ENCODE results near the gene GANAB.

The GANAB gene

GRCh38 chr11:62602141-62603071 lies 44.0 kb downstream of the GANAB start:
- TF ChIP-seq GATA2 (IDR thresholded peaks at IDR 0.05; ENCODE audit: low read depth, low read length) (no peak), GATA3 (IDR thresholded peaks at IDR 0.05; ENCODE audit: low read depth, low read length) (no peak)

GRCh38 chr11:62601372-62602140 lies 44.9 kb downstream of the GANAB start, which contains the start of gene MTA2:
MTA2 (minus strand) TSS chr11:62601865; CDS start chr11:62601450, 415 bp downstream.
- TF ChIP-seq GATA3 (IDR thresholded peaks at IDR 0.05; ENCODE audit: low read depth, low read length) = no peak
- TF ChIP-seq GATA2 (IDR thresholded peaks at IDR 0.05; ENCODE audit: low read depth, low read length) = no peak

DNA sequence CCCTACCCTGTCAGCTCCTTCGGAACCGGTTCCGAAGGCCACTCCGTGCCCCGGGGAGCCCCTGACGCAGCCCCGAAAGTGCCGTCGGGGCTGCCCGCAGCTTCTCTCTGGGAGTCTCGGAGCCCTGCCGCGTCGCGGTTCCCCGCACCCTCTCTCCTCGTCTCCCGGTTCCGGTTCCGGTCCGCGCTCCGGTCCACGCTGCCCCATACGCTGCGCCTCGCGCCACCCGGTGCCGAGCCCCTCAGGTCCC lies 45.4 kb downstream of the GANAB start:
- TF ChIP-seq GATA3 (IDR thresholded peaks at IDR 0.05; ENCODE audit: low read depth, low read length) (no peak), GATA2 (IDR thresholded peaks at IDR 0.05; ENCODE audit: low read depth, low read length) (no peak)

- TF ChIP-seq GATA2 (IDR thresholded peaks at IDR 0.05; ENCODE audit: low read depth, low read length) (no peak), GATA3 (IDR thresholded peaks at IDR 0.05; ENCODE audit: low read depth, low read length) (no peak)
These were observed 45.9 kb downstream of the GANAB start for GRCh38 chr11:62600367-62601121.

DNA sequence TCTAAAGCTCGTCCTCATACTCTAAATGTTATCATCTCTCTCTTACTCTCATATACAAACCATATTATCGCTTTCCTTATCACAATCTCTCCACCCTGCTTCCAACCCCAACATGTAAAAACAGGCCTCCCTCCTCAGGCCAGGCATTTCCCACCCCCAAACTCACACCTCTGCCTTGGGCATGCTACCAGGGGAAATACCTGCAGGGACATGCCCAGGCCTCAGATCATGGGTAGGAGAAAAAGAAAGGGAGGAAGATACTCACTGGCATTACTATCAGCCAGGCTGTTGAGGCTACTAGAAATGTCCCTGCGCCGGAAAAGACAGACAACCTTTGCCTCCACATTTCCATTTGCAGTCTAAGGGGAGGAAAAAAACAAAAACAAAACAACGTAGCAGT lies 46.5 kb downstream of the GANAB start:
- no peak for TF ChIP-seq GATA3 (IDR thresholded peaks at IDR 0.05; ENCODE audit: low read depth, low read length)
- no peak for TF ChIP-seq GATA2 (IDR thresholded peaks at IDR 0.05; ENCODE audit: low read depth, low read length)

GRCh38 chr11:62599069-62599696 lies 47.2 kb downstream of the GANAB start:
- TF ChIP-seq GATA3 (IDR thresholded peaks at IDR 0.05; ENCODE audit: low read depth, low read length) = no peak
- no peak for TF ChIP-seq GATA2 (IDR thresholded peaks at IDR 0.05; ENCODE audit: low read depth, low read length)

DNA sequence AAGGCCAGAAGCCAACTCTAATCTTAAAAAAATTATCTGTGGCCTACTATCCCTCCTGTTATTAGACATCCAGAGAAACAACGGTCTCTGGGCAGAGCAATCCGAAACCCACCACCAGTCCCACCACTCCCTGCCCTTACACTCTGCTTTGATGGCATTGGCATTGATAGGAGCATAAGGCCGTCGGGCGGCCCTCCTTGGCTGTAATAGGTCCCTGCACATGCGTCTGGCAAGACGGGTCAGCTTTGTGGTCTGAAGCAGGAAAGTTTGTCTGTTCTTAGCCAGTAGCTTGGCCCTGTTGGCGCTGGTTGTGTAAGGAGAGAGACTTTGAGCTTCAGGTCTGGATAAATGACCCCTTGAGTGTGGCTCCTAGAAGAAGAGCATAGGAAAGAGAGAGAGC lies 51.3 kb downstream of the GANAB start:
- no peak for TF ChIP-seq GATA2 (IDR thresholded peaks at IDR 0.05; ENCODE audit: low read depth, low read length)
- TF ChIP-seq GATA3 (IDR thresholded peaks at IDR 0.05; ENCODE audit: low read depth, low read length) = no peak

GRCh38 chr11:62593434-62594044 lies 52.9 kb downstream of the GANAB start:
- TF ChIP-seq GATA2 (IDR thresholded peaks at IDR 0.05; ENCODE audit: low read depth, low read length) = no peak
- TF ChIP-seq GATA3 (IDR thresholded peaks at IDR 0.05; ENCODE audit: low read depth, low read length) = no peak

GRCh38 chr11:62592989-62593421 lies 53.4 kb downstream of the GANAB start:
- TF ChIP-seq GATA2 (IDR thresholded peaks at IDR 0.05; ENCODE audit: low read depth, low read length) (no peak), GATA3 (IDR thresholded peaks at IDR 0.05; ENCODE audit: low read depth, low read length) (no peak)

DNA sequence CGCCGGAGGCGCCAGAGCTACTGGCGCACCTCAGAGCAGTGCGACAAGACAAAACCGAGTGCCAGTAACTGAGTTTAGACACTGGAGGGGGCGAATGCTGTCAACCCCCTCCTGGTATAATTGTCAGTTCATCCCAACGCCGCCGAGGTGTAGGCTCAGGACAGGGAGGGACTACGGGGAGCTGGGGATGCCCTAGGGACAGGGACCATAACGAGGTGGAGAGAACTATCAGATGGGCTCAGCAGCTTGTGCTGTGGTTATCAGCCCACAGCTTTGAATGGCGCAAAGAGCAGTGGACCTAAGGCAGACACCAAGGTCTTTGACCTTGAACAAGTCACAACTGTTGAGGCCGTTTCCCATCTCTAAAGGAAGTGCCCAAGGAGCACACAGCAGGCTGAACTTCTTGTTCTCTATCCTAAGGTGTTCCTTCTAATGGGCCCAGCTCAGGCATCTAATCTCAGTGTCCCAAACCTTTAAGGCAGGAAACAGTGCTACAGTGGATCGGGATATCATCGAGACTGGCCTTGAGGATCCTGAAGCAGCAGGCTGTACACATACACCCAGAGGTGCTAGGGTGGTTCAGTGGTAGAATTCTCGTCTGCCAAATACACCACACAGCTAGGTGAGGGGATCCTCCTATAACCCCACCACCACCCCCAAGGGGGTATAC lies 54.1 kb downstream of the GANAB start:
- TF ChIP-seq GATA2 (IDR thresholded peaks at IDR 0.05; ENCODE audit: low read depth, low read length) (no peak), GATA3 (IDR thresholded peaks at IDR 0.05; ENCODE audit: low read depth, low read length) (no peak)

DNA sequence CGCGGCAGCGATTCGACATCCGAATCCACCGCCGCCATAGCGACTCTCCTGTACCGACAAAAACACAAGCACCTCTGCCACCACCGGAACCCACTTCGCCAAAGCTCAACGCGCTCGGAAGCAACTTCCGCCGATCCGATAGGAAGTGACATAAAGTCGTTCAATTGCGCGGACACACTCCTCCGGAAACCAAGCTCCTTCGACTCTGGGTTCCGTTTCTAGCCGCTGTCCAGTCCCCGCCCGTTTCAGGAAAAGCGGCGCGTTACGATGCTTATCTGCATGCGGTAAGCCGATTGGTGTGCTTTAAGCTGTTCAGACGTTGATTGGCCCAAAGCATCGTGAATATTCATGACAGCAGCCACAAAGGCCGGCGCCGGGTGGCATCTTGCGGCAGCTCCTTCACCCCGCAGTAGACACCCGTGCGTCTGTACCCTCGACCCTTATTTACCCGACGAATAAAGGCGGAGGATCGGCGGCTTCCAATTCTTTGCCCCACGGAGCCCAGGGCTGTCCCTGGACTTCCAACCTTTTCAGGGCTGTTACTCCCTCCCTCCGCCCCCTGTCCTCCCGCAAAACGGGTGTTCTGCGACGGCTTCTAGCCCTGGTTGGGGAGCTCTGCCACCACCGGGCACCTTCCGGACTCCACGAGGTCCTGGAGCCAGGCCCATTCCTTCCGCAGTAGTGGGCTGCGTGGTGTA lies 54.8 kb downstream of the GANAB start, which contains the start of gene TUT1:
Gene TUT1, minus strand, starts transcription at position 76 of the 698 bp plus-strand sequence. Its CDS starts 38 bp downstream, at position 38.
- TF ChIP-seq GATA2 (IDR thresholded peaks at IDR 0.05; ENCODE audit: low read depth, low read length) (peak; percentile 96), GATA3 (IDR thresholded peaks at IDR 0.05; ENCODE audit: low read depth, low read length) (no peak)

GRCh38 chr11:62588966-62589637 lies 57.3 kb downstream of the GANAB start:
- no peak for TF ChIP-seq GATA3 (IDR thresholded peaks at IDR 0.05; ENCODE audit: low read depth, low read length)
- no peak for TF ChIP-seq GATA2 (IDR thresholded peaks at IDR 0.05; ENCODE audit: low read depth, low read length)

Measured in SH-SY5Y (cell line).